ENCODE data around the gene CCR9. TPM values are rescaled to one million over a fixed set of nuclear protein-coding genes. Genes with fewer than 3 reads are reported as not detected.
A peak's percentile ranks its signal among the peaks of the same experiment; 100 is the strongest.

The CCR9 gene
- total and polyA plus RNA-seq, 3 donors from 2014 or later, result 0.19 to 0.25 TPM; not detected in 1

- intact Hi-C loops (cut with DNase I; ENCODE audit: low total_unique reads), result no loop called here
- no peak for DNase-seq
- WGBS, 2 donors, result 93 to 96% methylated on average over 4 of the region's 4 CpGs
- H3K36me3 ChIP-seq (ENCODE audit: low read depth, missing control alignments), result no peaks in the 10 kb centered on the region
- no peaks in the 10 kb centered on the region for H3K9me3 ChIP-seq
- TF ChIP-seq POLR2A (IDR thresholded peaks at IDR 0.05), result no peak
- TF ChIP-seq CTCF (IDR thresholded peaks at IDR 0.05), result no peak
- no peaks in the 10 kb centered on the region for H3K27me3 ChIP-seq
- no peak overlapping the region for H3K27ac ChIP-seq
- no peak overlapping the region for H3K4me3 ChIP-seq
- H3K4me1 ChIP-seq, result no peaks in the 10 kb centered on the region
Observed at GRCh38 chr3:45938043-45938435, 51.7 kb downstream of the CCR9 start.

GRCh38 chr3:45938864-45939263 is 52.5 kb downstream of the CCR9 start:
- H3K36me3 ChIP-seq (ENCODE audit: low read depth, missing control alignments), result no peaks in the 10 kb centered on the region
- peak; percentile 96 for DNase-seq
- no peak overlapping the region for H3K4me3 ChIP-seq
- 32 to 41% methylated on average over 4 of the region's 4 CpGs for WGBS, 2 donors
- no peaks in the 10 kb centered on the region for H3K27me3 ChIP-seq
- no peak overlapping the region for H3K27ac ChIP-seq
- no peaks in the 10 kb centered on the region for H3K4me1 ChIP-seq
- no peak for TF ChIP-seq POLR2A (IDR thresholded peaks at IDR 0.05)
- peak; percentile 62 to 81 (median 75) for TF ChIP-seq CTCF (IDR thresholded peaks at IDR 0.05)
- no peaks in the 10 kb centered on the region for H3K9me3 ChIP-seq
- intact Hi-C loops (cut with DNase I; ENCODE audit: low total_unique reads), result no loop called here

DNA sequence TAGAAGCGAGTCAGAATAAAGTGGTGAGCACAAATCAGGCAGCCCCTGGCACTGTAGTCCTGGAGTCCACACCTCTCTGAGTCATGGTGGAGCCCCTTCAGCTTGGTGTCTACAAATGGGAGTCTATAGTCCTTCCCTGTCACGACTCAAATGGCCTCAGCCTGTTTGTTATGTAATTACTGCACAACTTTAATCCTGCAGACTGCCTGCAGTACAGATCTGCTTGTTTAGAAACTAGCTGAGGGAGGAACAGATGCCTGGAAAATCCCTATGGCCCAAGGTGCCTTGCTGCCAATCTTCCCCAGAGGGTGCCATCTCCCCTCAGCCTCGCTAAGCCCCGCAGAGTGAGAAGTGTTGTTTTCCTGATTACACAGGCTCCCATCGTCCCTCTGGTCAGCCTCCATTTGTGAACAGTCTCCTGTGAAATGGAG is 53.0 kb downstream of the CCR9 start:
- DNase-seq, result no peak
- H3K9me3 ChIP-seq, result no peaks in the 10 kb centered on the region
- no peaks in the 10 kb centered on the region for H3K36me3 ChIP-seq (ENCODE audit: low read depth, missing control alignments)
- no peak overlapping the region for H3K4me3 ChIP-seq
- H3K4me1 ChIP-seq, result no peaks in the 10 kb centered on the region
- intact Hi-C loops (cut with DNase I; ENCODE audit: low total_unique reads), result no loop called here
- H3K27me3 ChIP-seq, result no peaks in the 10 kb centered on the region
- TF ChIP-seq POLR2A (IDR thresholded peaks at IDR 0.05) (no peak), CTCF (IDR thresholded peaks at IDR 0.05) (no peak)
- WGBS, 2 donors, result 62 to 68% methylated on average over 5 of the region's 5 CpGs
- no peak overlapping the region for H3K27ac ChIP-seq

GRCh38 chr3:45940004-45940780 is 53.8 kb downstream of the CCR9 start:
- no peak overlapping the region for H3K4me3 ChIP-seq
- H3K27ac ChIP-seq, result no peak overlapping the region
- DNase-seq, result no peak
- H3K27me3 ChIP-seq, result no peaks in the 10 kb centered on the region
- TF ChIP-seq POLR2A (IDR thresholded peaks at IDR 0.05) (no peak), CTCF (IDR thresholded peaks at IDR 0.05) (no peak)
- H3K36me3 ChIP-seq (ENCODE audit: low read depth, missing control alignments), result no peaks in the 10 kb centered on the region
- intact Hi-C loops (cut with DNase I; ENCODE audit: low total_unique reads), result loop anchor here (5.0 kb wide), 1 partner anchor 137 kb away; no protein-coding TSS in a partner anchor
- 80 to 85% methylated on average over 7 of the region's 7 CpGs for WGBS, 2 donors
- no peaks in the 10 kb centered on the region for H3K4me1 ChIP-seq
- H3K9me3 ChIP-seq, result no peaks in the 10 kb centered on the region

Data from testis (tissue), 3 donors.